Epithelial cell of esophagus (primary cell): Measurements from ENCODE around the gene MYO18A.

ENCODE experiments used
- DNase-seq: peaks from one replicate; pipeline ENCODE4 v3.0.0; 2010; ENCODE audit warnings: low read depth
- H3K4me3 ChIP-seq: 2 replicates; pipeline ENCODE4 v1.5.1; 2011; ENCODE audit warnings: mild to moderate bottlenecking, low read length, control low read depth
- TF ChIP-seq, protein P1 (sequence below): IDR thresholded peaks from 2 replicates; pipeline ENCODE4 v1.5.1; 2011; ENCODE audit warnings: low read depth, mild to moderate bottlenecking, low read length, control low read depth, inconsistent platforms; ENCODE audit not compliant: insufficient read depth; ENCODE audit errors: missing control alignments

The MYO18A gene

DNA sequence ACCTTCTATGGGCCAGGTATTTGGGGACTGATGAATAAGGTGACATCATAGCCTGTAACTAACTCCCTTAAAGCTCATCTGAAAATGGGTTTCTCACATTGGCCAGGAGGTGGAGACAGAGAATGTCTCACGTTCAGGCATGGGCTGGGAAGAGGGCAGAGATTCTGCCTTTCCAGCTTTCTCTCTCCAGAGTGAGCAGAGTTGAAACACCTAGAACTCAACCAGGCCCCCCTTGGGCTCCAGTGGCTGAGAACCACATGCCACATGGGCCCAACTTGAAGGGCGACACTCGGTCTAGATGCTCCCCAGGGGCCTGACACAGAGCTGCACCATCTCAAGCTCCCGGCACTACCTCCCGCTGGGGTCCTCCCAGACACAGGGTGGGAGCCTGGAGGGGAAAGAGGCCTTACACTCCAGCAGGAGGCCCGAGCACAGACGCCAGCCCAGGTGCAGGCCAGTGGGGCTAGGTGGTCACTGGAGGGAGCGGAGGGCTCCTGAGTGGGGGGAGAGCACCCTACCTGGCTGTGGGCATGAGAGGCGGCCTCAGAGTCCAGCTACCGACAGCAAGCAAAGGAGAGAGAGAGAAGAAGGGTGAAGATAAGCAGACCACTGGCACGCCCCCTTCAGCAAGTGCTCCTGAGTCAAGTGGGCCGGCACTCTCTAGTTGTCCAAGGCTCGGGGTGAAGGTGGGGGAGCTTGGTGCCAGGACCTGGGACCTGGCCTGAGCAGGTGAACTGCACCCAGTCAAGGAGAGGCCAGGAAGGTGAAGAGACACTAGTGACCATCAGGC lies 55.9 kb downstream of the MYO18A start:
- peak; percentile 80 for DNase-seq
- TF ChIP-seq, protein P1, sequence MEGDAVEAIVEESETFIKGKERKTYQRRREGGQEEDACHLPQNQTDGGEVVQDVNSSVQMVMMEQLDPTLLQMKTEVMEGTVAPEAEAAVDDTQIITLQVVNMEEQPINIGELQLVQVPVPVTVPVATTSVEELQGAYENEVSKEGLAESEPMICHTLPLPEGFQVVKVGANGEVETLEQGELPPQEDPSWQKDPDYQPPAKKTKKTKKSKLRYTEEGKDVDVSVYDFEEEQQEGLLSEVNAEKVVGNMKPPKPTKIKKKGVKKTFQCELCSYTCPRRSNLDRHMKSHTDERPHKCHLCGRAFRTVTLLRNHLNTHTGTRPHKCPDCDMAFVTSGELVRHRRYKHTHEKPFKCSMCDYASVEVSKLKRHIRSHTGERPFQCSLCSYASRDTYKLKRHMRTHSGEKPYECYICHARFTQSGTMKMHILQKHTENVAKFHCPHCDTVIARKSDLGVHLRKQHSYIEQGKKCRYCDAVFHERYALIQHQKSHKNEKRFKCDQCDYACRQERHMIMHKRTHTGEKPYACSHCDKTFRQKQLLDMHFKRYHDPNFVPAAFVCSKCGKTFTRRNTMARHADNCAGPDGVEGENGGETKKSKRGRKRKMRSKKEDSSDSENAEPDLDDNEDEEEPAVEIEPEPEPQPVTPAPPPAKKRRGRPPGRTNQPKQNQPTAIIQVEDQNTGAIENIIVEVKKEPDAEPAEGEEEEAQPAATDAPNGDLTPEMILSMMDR, result peak; percentile 78
- no peak overlapping the region for H3K4me3 ChIP-seq

DNA sequence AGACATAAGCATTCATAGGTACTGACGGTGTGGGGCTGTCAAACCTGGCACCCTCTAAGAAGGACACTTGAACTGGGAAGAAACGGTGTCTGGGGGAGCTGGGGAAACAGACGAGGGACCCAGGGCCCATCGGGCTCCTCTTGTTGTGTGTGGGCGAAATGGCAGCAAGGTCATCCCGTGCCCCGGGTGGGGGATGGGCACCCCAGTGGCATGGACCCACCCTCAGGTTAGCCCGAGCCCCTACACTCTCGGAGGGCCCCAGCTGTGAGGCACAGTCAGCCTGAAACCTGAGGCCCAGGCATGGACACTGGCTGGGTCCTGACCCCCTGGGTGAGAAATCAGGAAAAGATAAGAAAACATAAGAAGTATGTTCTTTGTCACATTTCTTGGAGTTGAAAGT lies 57.1 kb downstream of the MYO18A start:
- TF ChIP-seq, protein P1, result no peak
- H3K4me3 ChIP-seq, result no peak overlapping the region
- no peak for DNase-seq

DNA sequence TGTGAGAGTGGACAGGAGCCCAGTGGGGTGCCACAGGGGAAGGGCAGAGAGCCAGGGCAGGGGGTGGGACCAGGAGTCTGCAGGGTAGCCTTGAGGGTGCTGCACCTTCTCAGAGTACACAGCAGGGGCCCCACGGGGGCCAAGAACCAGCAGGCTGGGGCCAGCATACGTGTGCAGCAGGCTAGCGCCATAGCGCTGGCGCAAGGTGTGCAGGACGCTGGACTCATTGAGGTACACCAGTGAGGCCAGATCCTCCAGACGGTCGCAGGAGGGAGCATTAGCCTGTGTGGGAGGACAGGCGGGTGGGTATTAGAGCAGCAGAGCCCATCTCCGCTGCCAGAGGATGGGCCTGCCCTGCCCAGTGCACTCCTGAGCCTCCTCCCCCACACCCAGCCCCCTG lies 58.8 kb downstream of the MYO18A start:
- TF ChIP-seq, protein P1, result no peak
- no peak for DNase-seq
- no peak overlapping the region for H3K4me3 ChIP-seq

DNA sequence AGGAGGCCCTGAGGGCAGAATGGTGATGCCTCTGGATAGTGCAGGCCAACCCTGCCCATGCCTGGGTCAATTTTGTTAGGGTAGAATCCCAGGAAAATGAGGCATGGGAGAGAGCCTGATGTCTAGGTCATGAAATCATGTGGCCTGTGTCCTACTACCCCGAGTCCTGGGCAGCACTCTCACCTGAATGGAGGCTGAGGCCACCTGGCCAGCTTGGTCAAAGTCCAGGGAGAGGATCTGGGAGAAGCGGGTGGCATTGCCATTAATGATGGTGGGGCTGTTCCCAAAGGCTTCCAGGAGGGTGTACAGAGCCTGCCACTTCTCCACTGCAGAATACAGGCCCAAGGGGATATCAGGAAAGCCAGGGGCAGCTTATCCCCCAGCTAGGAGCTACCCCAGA lies 59.8 kb downstream of the MYO18A start:
- H3K4me3 ChIP-seq, result no peak overlapping the region
- TF ChIP-seq, protein P1, result no peak
- no peak for DNase-seq

DNA sequence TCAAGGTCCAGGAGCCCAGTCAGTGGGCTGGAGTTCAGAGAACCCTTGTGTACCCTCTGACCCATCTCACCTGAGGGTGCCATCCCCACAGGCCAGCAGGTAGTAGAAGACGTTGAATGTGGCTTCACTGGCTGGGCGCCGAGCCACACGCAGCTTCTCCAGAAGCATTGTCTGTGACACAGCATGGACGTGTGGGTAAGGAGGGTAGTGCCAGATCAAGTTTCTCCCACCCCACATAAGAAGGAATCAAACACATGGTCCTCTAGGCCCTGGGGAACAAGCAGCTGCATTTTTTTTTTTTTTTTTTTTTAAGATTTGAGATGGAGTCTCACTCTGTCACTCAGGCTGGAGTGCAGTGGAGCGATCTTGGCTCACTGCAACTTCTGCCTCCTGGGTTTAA lies 60.9 kb downstream of the MYO18A start:
- no peak overlapping the region for H3K4me3 ChIP-seq
- TF ChIP-seq, protein P1, result no peak
- DNase-seq, result no peak

DNA sequence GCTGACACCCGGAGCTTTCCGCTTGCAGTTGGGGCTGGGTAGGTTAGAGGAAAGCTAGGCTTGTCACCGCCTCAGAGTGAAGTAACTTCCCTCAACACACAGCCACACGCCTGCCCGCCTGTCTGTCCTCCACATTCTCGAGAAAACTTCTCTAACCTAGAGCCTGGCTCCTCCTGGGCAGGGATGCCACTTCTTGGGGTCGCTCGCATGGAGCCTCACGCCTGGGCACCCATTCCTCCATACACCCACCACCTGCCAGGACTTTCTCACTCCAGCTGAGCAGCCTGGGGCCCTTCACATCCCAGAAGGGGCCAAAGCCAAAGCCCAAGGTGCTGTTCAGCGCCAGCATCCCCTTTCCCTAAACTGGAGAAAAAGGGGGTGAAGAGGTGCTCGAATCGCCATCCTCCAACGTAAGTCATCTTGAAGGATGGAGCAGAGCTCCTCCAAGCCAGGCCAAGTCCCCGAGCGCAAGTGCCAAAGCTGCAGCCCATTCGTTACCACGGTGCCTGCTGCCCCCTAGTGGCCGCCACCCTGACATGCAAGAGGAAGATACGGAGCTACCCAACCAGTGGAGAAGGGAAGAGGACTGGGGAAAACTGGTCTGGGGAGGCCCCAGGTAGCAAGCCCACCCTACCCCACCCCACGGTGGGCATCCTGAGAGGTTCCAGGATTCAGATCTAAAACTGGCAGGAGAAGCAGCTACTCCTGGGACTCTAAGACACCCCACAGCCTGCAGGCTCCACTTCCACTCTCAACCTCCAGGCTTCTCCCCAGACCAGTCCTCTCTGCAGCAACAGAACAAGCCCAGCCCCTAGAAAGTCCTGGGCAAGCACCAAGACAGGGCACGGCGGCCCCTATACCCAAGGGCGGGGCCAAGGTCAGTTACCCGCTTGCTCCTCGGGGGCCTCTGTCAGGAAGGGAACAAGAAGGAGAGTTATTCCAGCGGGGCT lies 63.1 kb downstream of the MYO18A start:
- peak; percentile 61 for DNase-seq
- H3K4me3 ChIP-seq, result no peak overlapping the region
- TF ChIP-seq, protein P1, result peak; percentile 90
